Smooth muscle cell of the pulmonary artery (primary cell): Measurements from ENCODE around the gene GJB1. TPM values are rescaled to one million over a fixed set of nuclear protein-coding genes. Genes with fewer than 3 reads are reported as not detected.

Experiments
- total RNA-seq: library from RNA; depleted of rRNA; stranded (reverse); fragments of >200 nt; gene quantifications from 2 replicates; pipeline ENCODE4 v1.2.3, GENCODE V29; 2014

GJB1 gene
- not detected in 2 replicates for total RNA-seq

GRCh38 chrX:71222929-71223328, at the start of gene GJB1:
Gene GJB1 (plus strand): TSS chrX:71223224. CDS start chrX:71223708, 484 bp downstream.

GRCh38 chrX:71254092-71254963, 31.3 kb downstream of the GJB1 start, which contains the start of gene ZMYM3:
Gene ZMYM3 (minus strand): TSS chrX:71254140. CDS start chrX:71253255, 885 bp downstream.

Other genes with a start within 250 kb of the GJB1 start
- gene SNX12, start 154.9 kb upstream of the GJB1 start, total RNA-seq: 67.9 and 73.6 TPM in 2 replicates
- 6.1 and 9.6 TPM in 2 replicates for gene FOXO4, start 127.4 kb upstream of the GJB1 start, total RNA-seq
- gene CXorf65, start 116.5 kb upstream of the GJB1 start, total RNA-seq: not detected in 2 replicates
- gene IL2RG, start 111.6 kb upstream of the GJB1 start, total RNA-seq: not detected in 2 replicates
- gene MED12, start 104.6 kb upstream of the GJB1 start, total RNA-seq: 38.4 and 39.6 TPM in 2 replicates
- gene NLGN3, start 78.4 kb upstream of the GJB1 start, total RNA-seq: 0.26 and 0.39 TPM in 2 replicates
- gene ZMYM3, start 30.9 kb downstream of the GJB1 start, total RNA-seq: 19.3 and 19.8 TPM in 2 replicates
- 256 and 289 TPM in 2 replicates for gene NONO, start 60.4 kb downstream of the GJB1 start, total RNA-seq
- 3.4 and 3.7 TPM in 2 replicates for gene ITGB1BP2, start 78.5 kb downstream of the GJB1 start, total RNA-seq
- gene TAF1, start 143.1 kb downstream of the GJB1 start, total RNA-seq: 37.1 and 41.8 TPM in 2 replicates